CD4-positive, alpha-beta T cell treated with Interleukin-12 subunit alpha and Interleukin-12 subunit beta, for 1 hour (primary cell): ENCODE results near the gene NPIPA1.
"Not testable (repeated sequence)": the region's sequence is repeated elsewhere in the genome, so short reads cannot be mapped to it uniquely, and the experiment has no call there.

ENCODE experiments used
- DNase-seq: peaks from one replicate; pipeline ENCODE4 v3.0.0-alpha.2; 2020

NPIPA1 gene

DNA sequence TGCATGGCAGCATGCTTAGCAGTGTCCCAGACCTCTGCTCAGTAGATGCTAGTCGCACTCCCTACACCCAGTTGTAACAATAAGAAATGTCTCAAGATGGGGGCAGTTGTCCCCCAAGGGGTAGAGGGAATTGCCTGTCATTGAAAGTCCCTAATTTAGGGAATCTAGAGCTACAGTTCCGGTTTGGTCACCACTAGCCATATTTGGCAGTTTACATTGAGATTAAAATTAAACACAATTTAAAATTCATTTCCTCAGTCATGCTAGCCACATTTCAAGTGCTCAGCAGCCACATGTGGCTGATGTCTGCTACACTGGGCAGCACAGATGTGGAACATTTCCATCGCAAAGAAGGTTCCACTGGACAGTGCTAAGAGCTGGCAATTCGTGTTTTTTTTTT lies 41.7 kb downstream of the NPIPA1 start:
- DNase-seq: not testable (repeated sequence)

- DNase-seq: not testable (repeated sequence)
Observed at GRCh38 chr16:14981234-14981633, 44.0 kb downstream of the NPIPA1 start.

DNA sequence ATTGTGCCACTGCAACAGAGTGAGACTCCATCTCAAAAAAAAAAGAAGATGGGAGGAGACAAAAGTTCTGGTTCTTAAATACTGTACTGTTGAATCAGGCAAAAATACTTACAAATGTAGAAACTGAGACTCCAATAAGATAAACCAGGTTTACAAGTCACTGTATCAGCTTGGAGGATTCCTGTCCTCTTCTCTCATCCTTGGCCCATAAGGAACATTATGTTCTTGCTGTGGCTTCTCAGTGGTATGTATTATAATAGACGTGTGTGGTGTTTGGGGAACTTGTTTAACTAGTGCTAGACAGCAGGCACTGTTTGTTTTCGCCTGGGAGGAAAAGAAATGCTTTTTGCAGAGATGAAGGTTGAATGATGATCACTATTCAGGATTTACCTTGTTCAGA lies 45.3 kb downstream of the NPIPA1 start:
- not testable (repeated sequence) for DNase-seq

GRCh38 chr16:14988092-14988491 lies 50.8 kb downstream of the NPIPA1 start:
- not testable (repeated sequence) for DNase-seq

- DNase-seq: not testable (repeated sequence)
Observed at GRCh38 chr16:14988661-14989191, 51.5 kb downstream of the NPIPA1 start.

DNA sequence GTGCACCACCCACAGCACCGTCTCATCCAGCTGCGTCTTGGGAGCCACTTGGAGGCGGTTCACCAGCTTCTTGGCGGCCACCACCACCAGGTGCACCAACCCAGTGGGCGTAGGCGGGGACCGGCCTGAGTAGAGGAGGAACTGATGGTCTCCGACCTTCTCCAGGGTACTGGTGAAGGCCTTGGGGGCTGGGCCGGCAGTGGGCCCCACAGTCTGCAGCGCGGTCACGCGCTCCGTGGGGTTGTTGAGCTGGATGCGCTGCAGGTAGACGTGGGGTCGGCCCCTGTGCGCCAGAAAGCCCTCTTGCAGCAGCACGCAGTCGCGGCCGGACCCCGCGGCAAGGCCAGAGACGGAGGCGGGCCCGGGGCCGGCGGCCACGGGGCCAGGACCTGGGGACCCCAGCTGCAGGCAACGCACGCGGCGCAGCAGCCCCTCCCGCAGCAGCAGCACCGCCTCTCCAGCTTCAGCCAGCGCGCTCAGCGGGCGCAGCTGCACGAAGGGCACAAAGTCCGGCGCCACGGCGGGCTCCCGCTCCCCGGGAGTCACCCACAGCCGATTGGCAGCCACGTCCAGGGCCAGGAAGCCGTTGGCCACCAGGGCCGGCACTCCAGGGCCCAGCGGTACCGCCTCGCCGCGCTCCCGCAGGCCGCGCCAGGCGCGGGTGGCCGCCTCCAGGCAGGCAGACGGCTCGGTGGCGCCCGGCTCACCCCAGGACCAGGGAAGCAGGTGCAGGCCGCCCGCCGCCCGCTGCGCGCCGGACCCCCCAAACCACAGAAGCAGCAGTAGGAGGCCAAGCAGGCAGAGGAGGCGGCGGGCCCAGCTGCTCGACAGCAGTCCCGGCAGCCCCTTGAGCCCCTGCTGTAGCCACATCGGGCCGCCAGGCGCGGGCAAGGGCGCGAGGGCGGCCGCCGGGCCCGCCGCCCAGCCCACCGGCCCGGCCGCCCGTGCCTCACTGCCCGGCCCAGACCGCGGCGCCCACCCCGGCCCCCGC lies 52.3 kb downstream of the NPIPA1 start:
- not testable (repeated sequence) for DNase-seq

DNA sequence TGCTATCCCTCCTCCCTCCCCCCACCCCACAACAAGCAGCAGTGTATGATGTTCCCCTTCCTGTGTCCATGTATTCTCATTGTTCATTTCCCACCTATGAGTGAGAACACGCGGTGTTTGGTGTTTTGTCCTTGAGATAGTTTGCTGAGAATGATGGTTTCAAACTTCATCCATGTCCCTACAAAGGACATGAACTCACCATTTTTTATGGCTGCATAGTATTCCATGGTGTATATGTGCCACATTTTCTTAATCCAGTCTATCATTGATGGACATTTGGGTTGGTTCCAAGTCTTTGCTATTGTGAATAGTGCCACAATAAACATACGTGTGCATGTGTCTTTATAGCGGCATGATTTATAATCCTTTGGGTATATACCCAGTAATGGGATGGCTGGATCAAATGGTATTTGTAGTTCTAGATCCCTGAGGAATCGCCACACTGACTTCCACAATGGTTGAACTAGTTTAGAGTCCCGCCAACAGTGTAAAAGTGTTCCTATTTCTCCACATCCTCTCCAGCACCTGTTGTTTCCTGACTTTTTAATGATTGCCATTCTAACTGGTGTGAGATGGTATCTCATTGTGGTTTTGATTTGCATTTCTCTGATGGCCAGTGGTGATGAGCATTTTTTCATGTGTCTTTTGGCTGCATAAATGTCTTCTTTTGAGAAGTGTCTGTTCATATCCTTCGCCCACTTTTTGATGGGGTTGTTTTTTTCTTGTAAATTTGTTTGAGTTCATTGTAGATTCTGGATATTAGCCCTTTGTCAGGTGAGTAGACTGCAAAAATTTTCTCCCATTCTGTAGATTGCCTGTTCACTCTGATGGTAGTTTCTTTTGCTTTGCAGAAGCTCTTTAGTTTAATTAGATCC lies 56.3 kb downstream of the NPIPA1 start:
- not testable (repeated sequence) for DNase-seq

- DNase-seq: not testable (repeated sequence)
Observed at GRCh38 chr16:14996702-14997101, 59.5 kb downstream of the NPIPA1 start.

GRCh38 chr16:14998300-14998699 lies 61.1 kb downstream of the NPIPA1 start:
- not testable (repeated sequence) for DNase-seq

DNA sequence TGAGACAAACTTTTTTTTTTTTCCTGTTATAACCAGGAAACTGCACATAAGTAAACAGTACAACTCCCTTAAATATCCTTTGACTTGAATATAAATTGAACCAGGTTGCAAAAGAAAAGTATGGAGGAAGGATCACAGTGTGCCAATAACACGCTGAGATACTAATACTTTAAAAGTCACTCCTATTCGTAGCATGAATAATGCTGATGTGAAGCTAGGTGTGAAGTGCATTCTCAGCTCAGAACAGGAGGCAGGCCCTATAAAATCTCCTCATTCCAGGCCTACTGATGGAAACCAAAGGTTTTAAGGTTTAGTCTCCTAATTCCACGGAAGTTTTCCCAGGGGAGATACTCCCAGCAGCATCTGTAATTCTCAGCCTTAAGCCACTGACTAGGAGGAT lies 62.6 kb downstream of the NPIPA1 start:
- not testable (repeated sequence) for DNase-seq
